ENCODE measurements around the gene RAET1G.
A peak's percentile ranks its signal among the peaks of the same experiment; 100 is the strongest.

- no peak for TF ChIP-seq POLR2A (IDR thresholded peaks at IDR 0.05; ENCODE audit: low read depth)
- TF ChIP-seq CTCF (IDR thresholded peaks at IDR 0.05) = no peak
- TF ChIP-seq POLR2AphosphoS5 (IDR thresholded peaks at IDR 0.05) = peak in 1 of 2 donors; percentile 21
These were observed 27.1 kb downstream of the RAET1G start for GRCh38 chr6:149895833-149896271.
